K562 (cell line): ENCODE data around the gene WDR90. TPM values are rescaled to one million over a fixed set of nuclear protein-coding genes. Genes with fewer than 3 reads are reported as not detected.

Experiments
- ATAC-seq: fragments of 200-7000 bp; cut with Tn5 transposase; 3 replicates; pipeline ENCODE4 v1.9.1; 2020; ENCODE audit warnings: moderate library complexity
- BruUV-seq: library from RNA; stranded (reverse); fragments of 400-500 nt; replicated peaks from 2 replicates; lab custom pipeline; 2021; lab: Mats Ljungman, UMichigan
- CTCF ChIA-PET: fragments of 300-600 bp; formaldehyde crosslinking; extraction: SDS; loops from one replicate; lab custom pipeline; 2021; ENCODE audit warnings: low intra/inter-chr PET ratio; lab: Yijun Ruan, JAX
- POLR2A ChIA-PET: fragments of 300-600, 350-650 bp; sonication (Branson Sonifier 250); formaldehyde crosslinking; extraction: SDS; loops from one replicate; lab custom pipeline; 2021; ENCODE audit warnings: antibody characterized with exemption, inconsistent platforms; lab: Yijun Ruan, JAX
- DNase-seq, 4 experiments: peaks; one replicate each; pipeline versions ENCODE4 v3.0.0 to v3.0.0-alpha.2; 2011 to 2018; ENCODE audit warnings: low spot score in 3 of 4, mixed read lengths in 3 of 4; ENCODE audit errors: extremely low read depth in 1 of 4
- FAIRE-seq: peaks from 2 replicates; lab custom pipeline; 2011; peaks lifted over from hg19 to GRCh38; lab: Jason Lieb, UNC
- H2AFZ ChIP-seq: 2 replicates; pipeline ENCODE4 v1.6.0; 2011; ENCODE audit warnings: low read depth, low read length, control low read depth, inconsistent platforms
- H3K27ac ChIP-seq: fragments of 200-600 bp; 3 replicates; pipeline ENCODE4 v1.8.0; 2011; ENCODE audit warnings: low read depth, mild to moderate bottlenecking, control low read depth, inconsistent platforms, low read length, moderate library complexity, mixed read lengths; ENCODE audit errors: extremely low read depth
- H3K27me3 ChIP-seq, 2 experiments: fragments of 300-600 bp in 1 of 2; 2 replicates in 1 of 2; 3 replicates in 1 of 2; pipeline versions ENCODE4 v1.6.0 to v1.8.0; 2011; ENCODE audit warnings: inconsistent platforms in 2 of 2, low read length in 2 of 2, mild to moderate bottlenecking in 1 of 2, mixed read lengths in 1 of 2, moderate library complexity in 1 of 2; ENCODE audit not compliant: control insufficient read depth in 2 of 2, insufficient read depth in 2 of 2
- H3K36me3 ChIP-seq: fragments of 300-600 bp; 3 replicates; pipeline ENCODE4 v1.8.0; 2011; ENCODE audit warnings: mild to moderate bottlenecking, low read length, inconsistent platforms; ENCODE audit not compliant: control insufficient read depth, insufficient read depth
- H3K4me1 ChIP-seq, 2 experiments: fragments of 200-600 bp in 1 of 2; replicated peaks in 1 of 2; 2 replicates in 1 of 2; 3 replicates in 1 of 2; pipeline versions ENCODE4 v1.5.1 to v1.8.0; 2011; ENCODE audit warnings: inconsistent platforms in 2 of 2, low read length in 2 of 2, mild to moderate bottlenecking in 1 of 2, mixed read lengths in 1 of 2, moderate library complexity in 1 of 2; ENCODE audit not compliant: control insufficient read depth in 2 of 2, insufficient read depth in 2 of 2
- H3K4me2 ChIP-seq: 2 replicates; pipeline ENCODE4 v1.6.1; 2011; ENCODE audit warnings: low read length, control low read depth, inconsistent platforms, mixed read lengths; ENCODE audit not compliant: insufficient read depth
- H3K4me3 ChIP-seq: fragments of 200-600 bp; sonication (generic), shearing (Covaris generic); 2 replicates; pipeline ENCODE4 v1.5.1; 2016; ENCODE audit warnings: control low read depth, inconsistent platforms
- H3K79me2 ChIP-seq: fragments of 200-600 bp; 3 replicates; pipeline ENCODE4 v1.8.0; 2011; ENCODE audit warnings: low read length, inconsistent platforms; ENCODE audit not compliant: control insufficient read depth, insufficient read depth
- H3K9ac ChIP-seq, 2 experiments: 2 replicates each; pipeline versions ENCODE4 v1.6.0 to v1.6.1; 2011; ENCODE audit warnings: low read depth in 2 of 2, low read length in 2 of 2, control low read depth in 1 of 2, inconsistent platforms in 1 of 2, mild to moderate bottlenecking in 1 of 2, mixed read lengths in 1 of 2; ENCODE audit not compliant: insufficient read depth in 1 of 2
- H3K9me1 ChIP-seq: one replicate; pipeline ENCODE4 v1.6.0; 2011; ENCODE audit warnings: inconsistent platforms, mild to moderate bottlenecking, low read length, moderate library complexity; ENCODE audit not compliant: control insufficient read depth, insufficient read depth
- H3K9me3 ChIP-seq: replicated peaks from 2 replicates; pipeline ENCODE4 v1.5.1; 2011; ENCODE audit warnings: low read depth, low read length, inconsistent platforms; ENCODE audit not compliant: control insufficient read depth, insufficient read depth
- H4K20me1 ChIP-seq: replicated peaks from 2 replicates; pipeline ENCODE4 v1.6.1; 2011; ENCODE audit warnings: low read length, inconsistent platforms, mixed read lengths; ENCODE audit not compliant: control insufficient read depth, insufficient read depth
- ZNF263 ChIP-seq: sonication (generic); formaldehyde crosslinking; IDR thresholded peaks from 2 replicates; pipeline ENCODE4 v1.8.0; 2022; ENCODE audit warnings: mild to moderate bottlenecking, missing genetic modification reagents, borderline replicate concordance
- ZNF830 ChIP-seq: fragments of 250-450 bp; sonication (Bioruptor Pico); IDR thresholded peaks from 2 replicates; pipeline ENCODE4 v1.5.0; 2021; ENCODE audit warnings: mild to moderate bottlenecking
- WGBS: fragments of 100-300 bp; shearing (Covaris generic); methylation state at CpG from one replicate; pipeline ENCODE4 v1.1.6; 2016; ENCODE audit warnings: low coverage, mixed read lengths; ENCODE audit not compliant: insufficient coverage; ENCODE audit errors: missing lambda C conversion rate; 5-methylcytosine and 5-hydroxymethylcytosine counted together
- in situ Hi-C: fragments of 300-500 bp; cut with MboI; formaldehyde crosslinking; loops from 4 replicates; pipeline ENCODE4 v1.15.0; 2018; ENCODE audit warnings: inconsistent platforms, mixed read lengths
- intact Hi-C: fragments of 100-400 bp; cut with micrococcal nuclease; formaldehyde crosslinking; loops from 2 replicates; pipeline ENCODE4 v1.14.2; 2022
- polyA plus RNA-seq, 8 experiments: library from polyadenylated mRNA; depleted of rRNA in 4 of 8; stranded (reverse) in 5 of 8; unstranded in 3 of 8; fragments of >200 nt; fragmentation: Nextera tagmentation in 2 of 8; fragmentation: Illumina TruSeq in 1 of 8; extraction: Ambion mirVana in 2 of 8; extraction: Trizol in 1 of 8; gene quantifications; 2 replicates each; pipeline versions ENCODE4 v1.2.1 to v1.2.3, GENCODE V29; 2011 to 2014; ENCODE audit warnings: inconsistent platforms in 1 of 8, missing spikeins in 1 of 8
- total RNA-seq, 7 experiments: library from RNA; depleted of rRNA in 6 of 7; stranded (reverse); fragments of >200 nt in 6 of 7; fragmentation: Illumina TruSeq in 2 of 7; extraction: Trizol in 2 of 7; gene quantifications; 2 replicates each; pipeline versions ENCODE4 v1.2.1 to v1.2.3, GENCODE V29; 2011 to 2021; ENCODE audit warnings: low replicate concordance in 1 of 7
- TF ChIP-seq, protein P1 (sequence below): sonication (generic); formaldehyde crosslinking; IDR thresholded peaks from 2 replicates; pipeline ENCODE4 v1.8.0; 2022; ENCODE audit warnings: mild to moderate bottlenecking, missing genetic modification reagents
- TF ChIP-seq, protein P2 (sequence below): fragments of 450-650 bp; formaldehyde crosslinking; IDR thresholded peaks from 2 replicates; pipeline ENCODE4 v1.4.0; 2020; ENCODE audit warnings: mild to moderate bottlenecking, moderate library complexity
- TF ChIP-seq, protein P3 (sequence below): sonication (generic); formaldehyde crosslinking; IDR thresholded peaks from 2 replicates; pipeline ENCODE4 v1.8.0; 2022; ENCODE audit warnings: mild to moderate bottlenecking, missing genetic modification reagents
- TF ChIP-seq, protein P4 (sequence below): sonication (generic); formaldehyde crosslinking; IDR thresholded peaks from 2 replicates; pipeline ENCODE4 v1.9.0; 2022; ENCODE audit warnings: mild to moderate bottlenecking, missing genetic modification reagents
- TF ChIP-seq, protein P5 (sequence below): sonication (generic); formaldehyde crosslinking; IDR thresholded peaks from 2 replicates; pipeline ENCODE4 v1.5.0; 2020; ENCODE audit warnings: missing genetic modification reagents

WDR90 gene
- total and polyA plus RNA-seq, 9 of the 15 experiments (the other 6 are each of a cell fraction or from before 2014, with no cell fraction given), result 0.44 to 12.6 (median 3.3) TPM

DNA sequence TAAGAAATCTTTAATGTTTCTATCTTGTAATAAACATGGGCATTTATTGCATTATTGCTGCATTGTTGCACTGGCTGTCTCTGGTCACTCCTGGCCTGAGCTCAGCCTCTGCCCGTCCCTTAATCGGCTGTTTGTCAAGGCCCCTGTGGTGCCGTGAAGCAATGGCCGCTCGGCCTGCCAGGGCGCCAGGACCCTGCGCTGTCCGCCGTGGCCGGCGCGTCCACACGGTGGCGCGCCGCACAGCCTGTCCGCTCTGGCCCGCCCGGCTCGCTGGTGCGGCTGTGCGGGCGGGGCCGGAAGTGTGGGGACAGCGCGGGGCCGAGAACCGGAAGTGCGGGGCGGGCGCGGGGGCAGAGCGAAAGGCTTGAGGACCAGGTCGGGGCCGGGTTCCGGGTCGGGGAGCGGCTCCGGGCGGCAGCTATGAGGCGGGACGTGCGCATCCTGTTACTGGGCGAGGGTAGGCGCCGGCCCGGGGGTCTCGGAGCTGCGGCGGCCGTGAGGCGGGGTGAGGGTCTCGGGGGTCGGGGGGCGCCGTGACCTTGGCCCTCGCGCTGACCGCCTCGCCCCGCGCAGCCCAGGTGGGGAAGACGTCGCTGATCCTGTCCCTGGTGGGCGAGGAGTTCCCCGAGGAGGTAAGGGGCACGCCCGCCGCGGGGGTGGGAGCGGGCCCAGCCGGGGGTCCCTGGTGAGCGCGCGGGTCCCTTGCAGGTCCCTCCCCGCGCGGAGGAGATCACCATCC is 18.8 kb downstream of the WDR90 start, which contains the start of gene RHOT2 (continued):
- TF ChIP-seq, protein P1, sequence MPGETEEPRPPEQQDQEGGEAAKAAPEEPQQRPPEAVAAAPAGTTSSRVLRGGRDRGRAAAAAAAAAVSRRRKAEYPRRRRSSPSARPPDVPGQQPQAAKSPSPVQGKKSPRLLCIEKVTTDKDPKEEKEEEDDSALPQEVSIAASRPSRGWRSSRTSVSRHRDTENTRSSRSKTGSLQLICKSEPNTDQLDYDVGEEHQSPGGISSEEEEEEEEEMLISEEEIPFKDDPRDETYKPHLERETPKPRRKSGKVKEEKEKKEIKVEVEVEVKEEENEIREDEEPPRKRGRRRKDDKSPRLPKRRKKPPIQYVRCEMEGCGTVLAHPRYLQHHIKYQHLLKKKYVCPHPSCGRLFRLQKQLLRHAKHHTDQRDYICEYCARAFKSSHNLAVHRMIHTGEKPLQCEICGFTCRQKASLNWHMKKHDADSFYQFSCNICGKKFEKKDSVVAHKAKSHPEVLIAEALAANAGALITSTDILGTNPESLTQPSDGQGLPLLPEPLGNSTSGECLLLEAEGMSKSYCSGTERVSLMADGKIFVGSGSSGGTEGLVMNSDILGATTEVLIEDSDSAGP, result no peak

DNA sequence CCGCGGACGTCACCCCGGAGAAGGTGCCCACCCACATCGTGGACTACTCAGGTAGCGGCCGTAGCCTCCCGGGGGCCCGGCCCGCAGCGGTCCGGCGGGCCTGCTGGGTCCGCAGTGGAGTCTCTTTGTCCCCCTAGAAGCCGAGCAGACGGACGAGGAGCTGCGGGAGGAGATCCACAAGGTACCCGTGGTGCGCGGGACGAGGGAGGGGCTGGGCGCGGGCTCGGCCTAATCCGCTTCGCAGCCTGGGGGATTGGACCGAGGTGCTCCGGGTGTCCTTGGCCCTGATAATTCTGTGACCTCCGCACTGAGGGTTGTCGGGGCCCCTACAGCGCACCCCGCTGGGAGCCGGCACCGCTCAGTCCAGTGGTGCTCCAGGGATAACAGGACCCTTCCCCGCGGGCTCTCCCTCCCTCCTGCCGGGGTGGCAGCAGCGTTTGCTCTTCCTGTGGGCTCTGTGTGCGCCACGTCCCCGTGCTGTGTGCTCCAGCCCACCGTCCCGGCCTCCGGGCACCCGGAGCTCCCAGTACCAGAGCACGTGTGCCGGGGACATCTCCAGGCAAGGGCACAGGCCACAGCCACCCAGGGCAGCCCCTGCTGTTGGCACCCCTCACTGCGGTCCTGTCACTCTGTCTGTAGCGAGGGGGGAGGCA is 19.5 kb downstream of the WDR90 start:
- in situ Hi-C loops, result loop anchor here (5.0 kb wide), 1 partner anchor 91 kb away; no protein-coding TSS in a partner anchor
- DNase-seq (peak in 3 of 4 experiments; percentile 12 to 47 (median 35)), FAIRE-seq (no peak), ATAC-seq (peak; percentile 44)
- Histone ChIP-seq H4K20me1 (0 out of 2 replicates have a peak, but pooled peaks cover under 1% of the 10 kb centered on the region), H3K36me3 (peaks cover 48% of the 10 kb centered on the region), H3K27me3 (no peaks in the 10 kb centered on the region), H3K4me2 (peak overlapping the region; percentile 80), H3K4me3 (peak overlapping the region; percentile 99), H3K4me1 (peaks cover 11 to 94% of the 10 kb centered on the region in 2 experiments; a peak in 4 of 5 replicates), H3K9me1 (no peaks in the 10 kb centered on the region), H2AFZ (no peak overlapping the region), H3K9ac (peak overlapping the region; percentile 88 to 98), H3K9me3 (no peaks in the 10 kb centered on the region), H3K79me2 (peaks cover 25% of the 10 kb centered on the region), H3K27ac (peak overlapping the region; percentile 86)
- intact Hi-C loops, result loop anchor here (5.0 to 10.0 kb wide), 2 partner anchors 91 to 274 kb away; partner anchors contain the start of gene NME4
- BruUV-seq, result no TSS peak
- WGBS, result under 1% methylated on average over 49 of the region's 50 CpGs
- ChIA-PET CTCF (interaction anchor here (0.7 to 1.5 kb wide), 2 partner anchors 14 to 33 kb away, joined by 3 to 7 read pairs; partner anchors contain the start of gene METTL26), POLR2A (interaction anchor here (0.6 to 1.1 kb wide), 4 partner anchors 11 to 80 kb away, joined by 3 to 4 read pairs (median 3); partner anchors contain the start of gene METTL26)
- TF ChIP-seq ZNF830 (CRISPR knock-in tag), result no peak
- TF ChIP-seq, protein P2, sequence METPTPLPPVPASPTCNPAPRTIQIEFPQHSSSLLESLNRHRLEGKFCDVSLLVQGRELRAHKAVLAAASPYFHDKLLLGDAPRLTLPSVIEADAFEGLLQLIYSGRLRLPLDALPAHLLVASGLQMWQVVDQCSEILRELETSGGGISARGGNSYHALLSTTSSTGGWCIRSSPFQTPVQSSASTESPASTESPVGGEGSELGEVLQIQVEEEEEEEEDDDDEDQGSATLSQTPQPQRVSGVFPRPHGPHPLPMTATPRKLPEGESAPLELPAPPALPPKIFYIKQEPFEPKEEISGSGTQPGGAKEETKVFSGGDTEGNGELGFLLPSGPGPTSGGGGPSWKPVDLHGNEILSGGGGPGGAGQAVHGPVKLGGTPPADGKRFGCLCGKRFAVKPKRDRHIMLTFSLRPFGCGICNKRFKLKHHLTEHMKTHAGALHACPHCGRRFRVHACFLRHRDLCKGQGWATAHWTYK, result no peak
- TF ChIP-seq, protein P3, sequence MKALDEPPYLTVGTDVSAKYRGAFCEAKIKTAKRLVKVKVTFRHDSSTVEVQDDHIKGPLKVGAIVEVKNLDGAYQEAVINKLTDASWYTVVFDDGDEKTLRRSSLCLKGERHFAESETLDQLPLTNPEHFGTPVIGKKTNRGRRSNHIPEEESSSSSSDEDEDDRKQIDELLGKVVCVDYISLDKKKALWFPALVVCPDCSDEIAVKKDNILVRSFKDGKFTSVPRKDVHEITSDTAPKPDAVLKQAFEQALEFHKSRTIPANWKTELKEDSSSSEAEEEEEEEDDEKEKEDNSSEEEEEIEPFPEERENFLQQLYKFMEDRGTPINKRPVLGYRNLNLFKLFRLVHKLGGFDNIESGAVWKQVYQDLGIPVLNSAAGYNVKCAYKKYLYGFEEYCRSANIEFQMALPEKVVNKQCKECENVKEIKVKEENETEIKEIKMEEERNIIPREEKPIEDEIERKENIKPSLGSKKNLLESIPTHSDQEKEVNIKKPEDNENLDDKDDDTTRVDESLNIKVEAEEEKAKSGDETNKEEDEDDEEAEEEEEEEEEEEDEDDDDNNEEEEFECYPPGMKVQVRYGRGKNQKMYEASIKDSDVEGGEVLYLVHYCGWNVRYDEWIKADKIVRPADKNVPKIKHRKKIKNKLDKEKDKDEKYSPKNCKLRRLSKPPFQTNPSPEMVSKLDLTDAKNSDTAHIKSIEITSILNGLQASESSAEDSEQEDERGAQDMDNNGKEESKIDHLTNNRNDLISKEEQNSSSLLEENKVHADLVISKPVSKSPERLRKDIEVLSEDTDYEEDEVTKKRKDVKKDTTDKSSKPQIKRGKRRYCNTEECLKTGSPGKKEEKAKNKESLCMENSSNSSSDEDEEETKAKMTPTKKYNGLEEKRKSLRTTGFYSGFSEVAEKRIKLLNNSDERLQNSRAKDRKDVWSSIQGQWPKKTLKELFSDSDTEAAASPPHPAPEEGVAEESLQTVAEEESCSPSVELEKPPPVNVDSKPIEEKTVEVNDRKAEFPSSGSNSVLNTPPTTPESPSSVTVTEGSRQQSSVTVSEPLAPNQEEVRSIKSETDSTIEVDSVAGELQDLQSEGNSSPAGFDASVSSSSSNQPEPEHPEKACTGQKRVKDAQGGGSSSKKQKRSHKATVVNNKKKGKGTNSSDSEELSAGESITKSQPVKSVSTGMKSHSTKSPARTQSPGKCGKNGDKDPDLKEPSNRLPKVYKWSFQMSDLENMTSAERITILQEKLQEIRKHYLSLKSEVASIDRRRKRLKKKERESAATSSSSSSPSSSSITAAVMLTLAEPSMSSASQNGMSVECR (CRISPR knock-in tag), result 0 out of 2 replicates have a peak, but pooled peaks have one; percentile 29
- TF ChIP-seq ZNF263 (CRISPR knock-in tag), result peak; percentile 61; the same call in 1 of the 2 replicates
- TF ChIP-seq, protein P4, sequence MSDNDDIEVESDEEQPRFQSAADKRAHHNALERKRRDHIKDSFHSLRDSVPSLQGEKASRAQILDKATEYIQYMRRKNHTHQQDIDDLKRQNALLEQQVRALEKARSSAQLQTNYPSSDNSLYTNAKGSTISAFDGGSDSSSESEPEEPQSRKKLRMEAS (CRISPR knock-in tag), result peak; percentile 62; the same call in 1 of the 2 replicates
- TF ChIP-seq, protein P5, sequence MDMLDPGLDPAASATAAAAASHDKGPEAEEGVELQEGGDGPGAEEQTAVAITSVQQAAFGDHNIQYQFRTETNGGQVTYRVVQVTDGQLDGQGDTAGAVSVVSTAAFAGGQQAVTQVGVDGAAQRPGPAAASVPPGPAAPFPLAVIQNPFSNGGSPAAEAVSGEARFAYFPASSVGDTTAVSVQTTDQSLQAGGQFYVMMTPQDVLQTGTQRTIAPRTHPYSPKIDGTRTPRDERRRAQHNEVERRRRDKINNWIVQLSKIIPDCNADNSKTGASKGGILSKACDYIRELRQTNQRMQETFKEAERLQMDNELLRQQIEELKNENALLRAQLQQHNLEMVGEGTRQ (CRISPR knock-in tag), result 0 out of 2 replicates have a peak, but pooled peaks have one; percentile 13
